Erythroblast (primary cell): ENCODE results near the gene CCDC117.

Experiments used
- GATA1 ChIP-seq: IDR thresholded peaks from 2 replicates; pipeline ENCODE4 v1.6.1; 2011; ENCODE audit warnings: low read depth, mild to moderate bottlenecking, control low read depth, low read length, moderate library complexity
- POLR2A ChIP-seq: IDR thresholded peaks from 2 replicates; pipeline ENCODE4 v1.6.1; 2011; ENCODE audit warnings: mild to moderate bottlenecking, low read length

GRCh38 chr22:28799606-28800307, 27.3 kb downstream of the CCDC117 start:
- TF ChIP-seq POLR2A (no peak), GATA1 (no peak)
